Thyroid gland (tissue), 4 donors: ENCODE data around the gene C7orf25. TPM values are rescaled to one million over a fixed set of nuclear protein-coding genes. Genes with fewer than 3 reads are reported as not detected.
A peak's percentile ranks its signal among the peaks of the same experiment; 100 is the strongest.

Source experiments
- DNase-seq, 2 donors: peaks; one replicate each; pipeline ENCODE4 v3.0.0-alpha.2; 2019
- H3K27ac ChIP-seq, 3 donors: fragments of 200-600 bp; sonication (generic); 1 replicate in 2 of 3; 2 replicates in 1 of 3; pipeline ENCODE4 v1.5.1; 2016 to 2019; ENCODE audit warnings: mild to moderate bottlenecking in 1 of 3, moderate library complexity in 1 of 3
- H3K27me3 ChIP-seq: fragments of 200-600 bp; sonication (generic); one replicate; pipeline ENCODE4 v1.5.1; 2019
- H3K36me3 ChIP-seq, 2 donors: fragments of 200-600 bp; sonication (generic); one replicate each; pipeline ENCODE4 v1.5.1; 2016 to 2019
- H3K4me1 ChIP-seq, 2 donors: fragments of 200-600 bp; sonication (generic); one replicate each; pipeline ENCODE4 v1.5.1; 2017 to 2019
- H3K4me3 ChIP-seq, 3 donors: fragments of 200-600 bp; sonication (generic); replicated peaks in 1 of 3; 1 replicate in 2 of 3; 2 replicates in 1 of 3; pipeline ENCODE4 v1.5.1; 2016; ENCODE audit warnings: mild to moderate bottlenecking in 1 of 3
- H3K9me3 ChIP-seq: fragments of 200-600 bp; sonication (generic); one replicate; pipeline ENCODE4 v1.5.1; 2017
- POLR2A ChIP-seq, 2 donors: fragments of 450-650 bp; IDR thresholded peaks; one replicate each; pipeline ENCODE4 v1.6.1; 2017; ENCODE audit warnings: antibody characterized with exemption in 2 of 2, mild to moderate bottlenecking in 2 of 2, moderate library complexity in 1 of 2
- WGBS, 2 donors: methylation state at CpG; one replicate each; pipeline ENCODE4 v1.1.5; 2017; 5-methylcytosine and 5-hydroxymethylcytosine counted together
- intact Hi-C: fragments of 100-400 bp; cut with DNase I; formaldehyde crosslinking; loops from one replicate; pipeline ENCODE4 v1.15.1; 2023
- total RNA-seq, 4 donors: library from RNA; depleted of rRNA; stranded (reverse); fragments of >200 nt; gene quantifications; one replicate each; pipeline ENCODE4 v1.2.3, GENCODE V29; 2016
- TF ChIP-seq, protein P1 (sequence below), 6 experiments: fragments of 200-600 bp in 3 of 6; fragments of 450-650 bp in 3 of 6; sonication (generic) in 3 of 6; IDR thresholded peaks; one replicate each; pipeline ENCODE4 v1.5.1; 2016 to 2019; ENCODE audit warnings: antibody characterized with exemption in 6 of 6, mild to moderate bottlenecking in 2 of 6, inconsistent platforms in 1 of 6, moderate library complexity in 1 of 6

The C7orf25 gene
- total RNA-seq, 4 donors from 2014 or later: 12.5 to 18.9 (median 14.9) TPM

DNA sequence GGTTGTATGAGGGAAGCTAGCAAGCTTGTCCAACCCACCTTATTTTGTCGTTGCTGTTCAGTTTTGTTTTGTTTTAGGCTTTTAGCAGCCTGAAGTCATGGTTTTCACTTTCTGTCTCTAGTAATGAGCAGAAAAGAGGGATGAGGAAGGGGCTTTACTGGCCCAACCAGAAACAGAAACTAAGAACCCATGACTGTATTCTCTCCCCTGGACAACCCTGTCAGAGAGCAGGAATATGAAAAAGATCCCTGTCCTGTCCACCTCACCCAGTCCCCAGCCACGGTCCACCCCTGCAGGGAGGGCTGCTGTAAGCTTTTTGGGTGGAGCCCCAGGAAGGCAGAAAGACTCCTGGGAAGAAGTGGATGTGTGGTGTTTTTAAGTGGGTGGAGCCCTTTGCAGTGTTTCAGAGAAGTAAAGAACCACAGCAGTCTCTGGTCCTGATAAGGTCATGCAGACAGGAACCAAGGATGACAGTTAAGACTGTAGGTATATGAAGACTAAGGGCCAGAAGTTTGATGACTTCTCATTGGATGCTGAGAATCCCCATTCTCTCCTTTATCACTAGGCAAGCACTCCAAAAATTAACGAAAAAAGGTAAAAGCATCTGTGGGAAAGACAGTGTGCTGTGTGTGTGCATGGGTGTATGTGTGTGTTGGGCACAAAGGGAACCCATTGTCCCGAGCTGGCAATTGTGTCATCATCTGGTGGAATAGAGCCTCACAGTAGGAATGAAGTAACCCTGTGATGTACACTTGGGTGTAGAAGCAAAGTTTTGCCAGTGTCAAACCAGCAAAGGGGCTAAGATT is 34.2 kb upstream of the C7orf25 start:
- intact Hi-C loops: loop anchor here (10.0 kb wide), 1 partner anchor 519 kb away; no protein-coding TSS in a partner anchor
- H3K36me3 ChIP-seq: no peaks in the 10 kb centered on the region
- DNase-seq: no peak
- TF ChIP-seq, protein P1, sequence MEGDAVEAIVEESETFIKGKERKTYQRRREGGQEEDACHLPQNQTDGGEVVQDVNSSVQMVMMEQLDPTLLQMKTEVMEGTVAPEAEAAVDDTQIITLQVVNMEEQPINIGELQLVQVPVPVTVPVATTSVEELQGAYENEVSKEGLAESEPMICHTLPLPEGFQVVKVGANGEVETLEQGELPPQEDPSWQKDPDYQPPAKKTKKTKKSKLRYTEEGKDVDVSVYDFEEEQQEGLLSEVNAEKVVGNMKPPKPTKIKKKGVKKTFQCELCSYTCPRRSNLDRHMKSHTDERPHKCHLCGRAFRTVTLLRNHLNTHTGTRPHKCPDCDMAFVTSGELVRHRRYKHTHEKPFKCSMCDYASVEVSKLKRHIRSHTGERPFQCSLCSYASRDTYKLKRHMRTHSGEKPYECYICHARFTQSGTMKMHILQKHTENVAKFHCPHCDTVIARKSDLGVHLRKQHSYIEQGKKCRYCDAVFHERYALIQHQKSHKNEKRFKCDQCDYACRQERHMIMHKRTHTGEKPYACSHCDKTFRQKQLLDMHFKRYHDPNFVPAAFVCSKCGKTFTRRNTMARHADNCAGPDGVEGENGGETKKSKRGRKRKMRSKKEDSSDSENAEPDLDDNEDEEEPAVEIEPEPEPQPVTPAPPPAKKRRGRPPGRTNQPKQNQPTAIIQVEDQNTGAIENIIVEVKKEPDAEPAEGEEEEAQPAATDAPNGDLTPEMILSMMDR (IDR thresholded peaks at IDR 0.05): no peak
- no peak for TF ChIP-seq POLR2A (IDR thresholded peaks at IDR 0.05)
- no peaks in the 10 kb centered on the region for H3K9me3 ChIP-seq
- no peaks in the 10 kb centered on the region for H3K27me3 ChIP-seq
- H3K4me1 ChIP-seq: no peaks in the 10 kb centered on the region
- H3K27ac ChIP-seq: no peak overlapping the region
- no peak overlapping the region for H3K4me3 ChIP-seq
- WGBS, 2 donors: 33 to 57% methylated on average over 4 of the region's 4 CpGs

DNA sequence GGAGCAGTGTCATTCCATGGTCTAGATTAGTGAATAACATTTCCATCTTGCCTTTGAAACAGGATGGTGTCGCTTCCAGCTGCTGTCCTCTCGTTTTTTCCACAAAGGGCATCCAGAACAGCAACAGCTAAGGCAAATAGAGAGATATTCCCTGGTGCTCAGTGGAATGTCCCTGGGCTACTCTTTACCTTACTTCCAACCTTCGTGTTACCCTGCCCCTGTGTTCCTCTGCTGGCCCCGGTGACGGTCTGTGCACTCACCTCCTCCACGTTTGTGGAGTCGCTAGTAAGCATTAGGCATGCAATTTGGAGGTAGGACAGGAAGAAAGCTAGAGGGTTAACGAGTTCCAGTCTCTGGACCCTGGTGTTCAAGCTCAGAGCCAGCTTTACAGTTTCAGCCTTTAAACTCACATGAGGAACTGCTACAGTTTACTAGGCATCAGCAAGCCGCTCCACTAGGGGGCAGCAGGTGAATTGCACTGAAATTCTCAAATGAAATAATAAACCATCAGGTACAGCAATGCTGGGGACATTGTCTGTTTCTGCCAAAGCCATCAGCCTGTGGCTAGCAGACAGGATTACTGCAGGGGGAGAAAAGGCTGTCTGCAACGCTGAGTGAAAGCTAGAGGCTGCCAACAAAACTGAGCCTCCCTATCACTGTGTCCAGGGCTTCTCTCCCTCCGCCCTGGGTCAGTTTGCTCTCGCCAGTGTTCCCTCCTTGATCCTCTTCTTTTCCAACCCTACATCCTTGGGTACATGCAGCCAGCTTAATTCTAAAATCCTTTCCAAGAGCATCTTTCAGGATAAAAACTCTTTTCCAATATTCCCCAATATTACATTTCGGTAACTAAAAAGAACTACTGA is 29.3 kb upstream of the C7orf25 start:
- intact Hi-C loops: loop anchor here (5.0 to 10.0 kb wide), 2 partner anchors 321 to 524 kb away; no protein-coding TSS in a partner anchor
- no peaks in the 10 kb centered on the region for H3K27me3 ChIP-seq
- peak; percentile 84 to 91 for DNase-seq
- no peak overlapping the region for H3K27ac ChIP-seq
- TF ChIP-seq, protein P1 (IDR thresholded peaks at IDR 0.05): peak; percentile 60 to 90 (median 83)
- no peak for TF ChIP-seq POLR2A (IDR thresholded peaks at IDR 0.05)
- no peak overlapping the region for H3K4me3 ChIP-seq
- H3K4me1 ChIP-seq: no peaks in the 10 kb centered on the region
- H3K36me3 ChIP-seq: peaks cover 9 to 10% of the 10 kb centered on the region in 2 donors
- WGBS, 2 donors: 57% methylated on average over 13 of the region's 13 CpGs
- H3K9me3 ChIP-seq: no peaks in the 10 kb centered on the region

DNA sequence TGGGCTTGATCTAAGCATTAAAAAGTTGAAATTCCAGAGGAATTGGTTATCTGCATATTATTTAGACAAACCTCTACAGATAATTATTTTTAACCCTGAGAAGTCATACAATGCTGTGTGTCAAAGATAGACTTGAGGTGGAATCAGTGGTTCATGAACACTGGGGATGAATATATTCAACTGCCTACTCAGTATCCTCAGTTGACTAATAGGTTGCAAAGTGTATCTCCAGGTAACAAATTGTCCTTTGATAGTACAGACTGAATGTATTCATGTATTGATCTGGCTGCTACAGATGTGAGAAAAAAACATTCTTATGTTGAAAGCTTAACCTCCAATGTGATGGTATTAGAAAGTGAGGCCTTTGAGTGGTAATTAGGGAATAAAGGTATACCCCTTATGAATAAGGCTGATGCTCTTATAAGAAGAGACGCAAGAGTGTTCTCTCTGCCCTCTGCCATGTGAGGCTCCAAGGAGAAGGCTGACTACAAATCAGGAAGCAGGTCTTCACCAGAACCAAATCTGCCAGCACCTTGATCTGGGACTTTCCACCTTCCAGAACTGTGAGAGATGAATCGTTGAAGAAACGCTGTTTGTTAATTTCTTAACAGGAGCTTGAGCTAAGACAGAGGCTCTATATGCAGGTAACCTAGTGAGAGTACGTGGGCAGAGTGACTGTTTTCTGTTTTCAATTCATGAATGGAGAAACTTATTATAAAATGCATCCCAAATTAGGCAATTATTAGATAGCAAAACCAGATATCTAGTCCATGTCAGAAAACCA is 27.8 kb upstream of the C7orf25 start:
- 79 to 96% methylated on average over 4 of the region's 4 CpGs for WGBS, 2 donors
- H3K4me3 ChIP-seq: no peak overlapping the region
- H3K27me3 ChIP-seq: no peaks in the 10 kb centered on the region
- TF ChIP-seq POLR2A (IDR thresholded peaks at IDR 0.05): no peak
- TF ChIP-seq, protein P1 (IDR thresholded peaks at IDR 0.05): no peak
- no peaks in the 10 kb centered on the region for H3K9me3 ChIP-seq
- no peak for DNase-seq
- intact Hi-C loops: loop anchor here (5.0 to 10.0 kb wide), 2 partner anchors 323 to 525 kb away; no protein-coding TSS in a partner anchor
- H3K27ac ChIP-seq: no peak overlapping the region
- H3K36me3 ChIP-seq: peaks cover 21 to 25% of the 10 kb centered on the region in 2 donors
- H3K4me1 ChIP-seq: no peaks in the 10 kb centered on the region

DNA sequence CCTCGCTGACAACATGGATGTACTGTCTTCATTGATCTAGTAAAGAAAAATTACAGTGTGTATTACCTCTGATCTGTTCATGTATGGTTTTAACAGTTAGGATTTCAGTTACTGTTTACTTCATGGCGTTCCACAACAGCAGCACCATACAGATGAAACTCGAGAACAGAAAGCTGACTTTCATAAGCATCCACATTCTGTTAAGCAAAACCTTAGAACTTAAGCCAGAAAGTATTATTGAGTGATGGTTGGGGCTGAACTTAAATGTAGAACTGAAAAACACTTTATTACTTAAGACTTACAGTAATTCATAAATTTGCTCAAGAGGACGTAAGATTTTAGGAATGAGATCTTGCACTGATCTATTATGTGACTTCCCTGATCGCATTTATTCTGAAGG is 24.0 kb upstream of the C7orf25 start:
- intact Hi-C loops: no loop called here
- peaks cover 21 to 25% of the 10 kb centered on the region in 2 donors for H3K36me3 ChIP-seq
- H3K27ac ChIP-seq: no peak overlapping the region
- H3K4me1 ChIP-seq: peaks cover 12 to 15% of the 10 kb centered on the region in 2 donors
- WGBS, 2 donors: 95 to 96% methylated on average over 5 of the region's 5 CpGs
- H3K9me3 ChIP-seq: no peaks in the 10 kb centered on the region
- TF ChIP-seq POLR2A (IDR thresholded peaks at IDR 0.05): no peak
- TF ChIP-seq, protein P1 (IDR thresholded peaks at IDR 0.05): no peak
- H3K4me3 ChIP-seq: no peak overlapping the region
- H3K27me3 ChIP-seq: no peaks in the 10 kb centered on the region
- no peak for DNase-seq
